HCT116 (cell line): Measurements from ENCODE around the gene GPR6.

Experiments
- CEBPB ChIP-seq: IDR thresholded peaks from 2 replicates; pipeline ENCODE4 v1.6.1; 2012; ENCODE audit warnings: low read depth
- EGR1 ChIP-seq: IDR thresholded peaks from 2 replicates; pipeline ENCODE4 v1.6.1; 2012; ENCODE audit warnings: low read depth
- EZH2 ChIP-seq: fragments of 200-600 bp; sonication (generic); IDR thresholded peaks from 2 replicates; pipeline ENCODE4 v1.6.1; 2017; ENCODE audit warnings: antibody characterized with exemption, mixed run types
- EZH2phosphoT487 ChIP-seq: fragments of 200-600 bp; IDR thresholded peaks from 2 replicates; pipeline ENCODE4 v1.6.1; 2018; ENCODE audit warnings: antibody characterized with exemption, borderline replicate concordance
- FOSL1 ChIP-seq: IDR thresholded peaks from 2 replicates; pipeline ENCODE4 v1.6.1; 2012; ENCODE audit warnings: low read depth
- POLR2A ChIP-seq: IDR thresholded peaks from 2 replicates; pipeline ENCODE4 v1.7.0; 2011; ENCODE audit warnings: borderline replicate concordance; ENCODE audit not compliant: insufficient read depth, insufficient read length; ENCODE audit errors: extremely low read depth
- POLR2AphosphoS5 ChIP-seq: IDR thresholded peaks from 2 replicates; pipeline ENCODE4 v1.6.1; 2011; ENCODE audit warnings: mild to moderate bottlenecking, low read depth, low read length, moderate library complexity
- TCF7L2 ChIP-seq: IDR thresholded peaks from 2 replicates; pipeline ENCODE4 v1.7.0; 2011; ENCODE audit warnings: borderline replicate concordance, inconsistent platforms; ENCODE audit not compliant: insufficient read depth, insufficient read length; ENCODE audit errors: extremely low read depth
- ZBTB33 ChIP-seq: IDR thresholded peaks from 2 replicates; pipeline ENCODE4 v1.6.1; 2011; ENCODE audit warnings: mild to moderate bottlenecking, low read length, moderate library complexity; ENCODE audit not compliant: insufficient replicate concordance; ENCODE audit errors: extremely low read depth
- TF ChIP-seq, protein P1 (sequence below), 3 experiments: fragments of 200-600 bp in 1 of 3; sonication (generic) in 1 of 3; IDR thresholded peaks in 2 of 3; conservative IDR thresholded peaks in 1 of 3; 2 replicates each; pipeline ENCODE4 v1.5.1; 2012 to 2017; ENCODE audit warnings: low read depth in 2 of 3, low read length in 2 of 3, antibody characterized with exemption in 1 of 3, borderline replicate concordance in 1 of 3, control low read depth in 1 of 3, mild to moderate bottlenecking in 1 of 3, mixed read lengths in 1 of 3, mixed run types in 1 of 3, moderate library complexity in 1 of 3; ENCODE audit not compliant: insufficient read depth in 1 of 3
- TF ChIP-seq, protein P2 (sequence below): IDR thresholded peaks from 2 replicates; pipeline ENCODE4 v1.6.1; 2012

DNA sequence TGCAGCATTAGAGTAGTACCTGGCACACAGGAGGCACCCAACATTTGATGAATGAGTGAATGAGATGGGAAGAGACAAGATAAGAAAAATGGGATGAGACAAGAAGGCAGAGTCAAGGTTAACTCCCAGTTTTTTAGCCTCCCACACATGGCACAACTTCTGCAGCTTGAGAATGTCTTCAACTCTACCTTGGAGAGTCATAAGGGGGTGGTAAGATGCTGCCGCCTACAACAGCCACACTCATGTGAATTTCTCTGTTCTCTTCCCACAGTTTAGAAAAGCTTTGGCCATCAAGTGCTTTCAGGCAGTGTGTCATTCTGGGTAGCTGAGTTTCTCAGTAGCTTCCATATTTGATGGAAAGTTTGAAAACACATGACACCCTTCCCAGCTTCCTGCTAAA is 19.5 kb upstream of the GPR6 start:
- no peak for TF ChIP-seq TCF7L2
- no peak for TF ChIP-seq EZH2phosphoT487
- TF ChIP-seq, protein P1, sequence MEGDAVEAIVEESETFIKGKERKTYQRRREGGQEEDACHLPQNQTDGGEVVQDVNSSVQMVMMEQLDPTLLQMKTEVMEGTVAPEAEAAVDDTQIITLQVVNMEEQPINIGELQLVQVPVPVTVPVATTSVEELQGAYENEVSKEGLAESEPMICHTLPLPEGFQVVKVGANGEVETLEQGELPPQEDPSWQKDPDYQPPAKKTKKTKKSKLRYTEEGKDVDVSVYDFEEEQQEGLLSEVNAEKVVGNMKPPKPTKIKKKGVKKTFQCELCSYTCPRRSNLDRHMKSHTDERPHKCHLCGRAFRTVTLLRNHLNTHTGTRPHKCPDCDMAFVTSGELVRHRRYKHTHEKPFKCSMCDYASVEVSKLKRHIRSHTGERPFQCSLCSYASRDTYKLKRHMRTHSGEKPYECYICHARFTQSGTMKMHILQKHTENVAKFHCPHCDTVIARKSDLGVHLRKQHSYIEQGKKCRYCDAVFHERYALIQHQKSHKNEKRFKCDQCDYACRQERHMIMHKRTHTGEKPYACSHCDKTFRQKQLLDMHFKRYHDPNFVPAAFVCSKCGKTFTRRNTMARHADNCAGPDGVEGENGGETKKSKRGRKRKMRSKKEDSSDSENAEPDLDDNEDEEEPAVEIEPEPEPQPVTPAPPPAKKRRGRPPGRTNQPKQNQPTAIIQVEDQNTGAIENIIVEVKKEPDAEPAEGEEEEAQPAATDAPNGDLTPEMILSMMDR (IDR thresholded peaks at IDR 0.05 in 2 of 3, conservative IDR thresholded peaks at IDR 0.05 in 1 of 3; ENCODE audit: borderline replicate concordance in 1 of 3, insufficient read depth in 1 of 3, low read depth in 2 of 3, low read length in 2 of 3): no peak
- TF ChIP-seq EZH2: no peak
- TF ChIP-seq, protein P2, sequence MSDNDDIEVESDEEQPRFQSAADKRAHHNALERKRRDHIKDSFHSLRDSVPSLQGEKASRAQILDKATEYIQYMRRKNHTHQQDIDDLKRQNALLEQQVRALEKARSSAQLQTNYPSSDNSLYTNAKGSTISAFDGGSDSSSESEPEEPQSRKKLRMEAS: no peak
- TF ChIP-seq FOSL1: no peak
- no peak for TF ChIP-seq POLR2A
- no peak for TF ChIP-seq ZBTB33
- no peak for TF ChIP-seq EGR1
- TF ChIP-seq POLR2AphosphoS5: no peak
- no peak for TF ChIP-seq CEBPB
